Kidney (tissue), 14 donors: Measurements from ENCODE around the gene NFATC4. TPM values are rescaled to one million over a fixed set of nuclear protein-coding genes. Genes with fewer than 3 reads are reported as not detected.

ENCODE experiments used
- DNase-seq, 5 donors: peaks; one replicate each; pipeline ENCODE4 v3.0.0-alpha.2; 2013 to 2020
- FAIRE-seq: peaks from 2 replicates; lab custom pipeline; 2012; peaks lifted over from hg19 to GRCh38; lab: Jason Lieb, UNC
- H3K27ac ChIP-seq, 2 donors: one replicate each; pipeline ENCODE4 v1.7.0; 2013; ENCODE audit warnings: low read depth in 2 of 2, low read length in 2 of 2, inconsistent platforms in 1 of 2
- H3K27me3 ChIP-seq: one replicate; pipeline ENCODE4 v1.7.1; 2013; ENCODE audit warnings: low read length, inconsistent platforms; ENCODE audit not compliant: control insufficient read depth, insufficient read depth
- H3K36me3 ChIP-seq, 3 donors: one replicate each; pipeline versions ENCODE4 v1.7.0 to v1.7.1; 2013; ENCODE audit warnings: low read length in 3 of 3, control low read depth in 1 of 3, inconsistent platforms in 1 of 3; ENCODE audit not compliant: insufficient read depth in 3 of 3, control insufficient read depth in 2 of 3
- H3K4me1 ChIP-seq, 3 donors: one replicate each; pipeline versions ENCODE4 v1.7.0 to v1.7.1; 2013; ENCODE audit warnings: low read length in 3 of 3, inconsistent platforms in 1 of 3, low read depth in 1 of 3; ENCODE audit not compliant: control insufficient read depth in 2 of 3, insufficient read depth in 2 of 3
- H3K4me3 ChIP-seq, 3 donors: one replicate each; pipeline versions ENCODE4 v1.7.0 to v1.8.1; 2013; ENCODE audit warnings: low read length in 3 of 3, control low read depth in 1 of 3, inconsistent platforms in 1 of 3
- H3K9ac ChIP-seq, 3 donors: one replicate each; pipeline versions ENCODE4 v1.7.0 to v1.7.1; 2013; ENCODE audit warnings: low read length in 3 of 3, control low read depth in 1 of 3, inconsistent platforms in 1 of 3
- H3K9me3 ChIP-seq, 3 donors: one replicate each; pipeline versions ENCODE4 v1.7.0 to v1.7.1; 2013; ENCODE audit warnings: low read length in 3 of 3, control low read depth in 1 of 3, inconsistent platforms in 1 of 3; ENCODE audit not compliant: control insufficient read depth in 2 of 3, insufficient read depth in 1 of 3
- CTCF ChIP-seq: IDR thresholded peaks from 3 replicates; pipeline ENCODE4 v1.5.1; 2012; ENCODE audit warnings: mild to moderate bottlenecking, moderate library complexity, borderline replicate concordance; ENCODE audit not compliant: insufficient read depth; ENCODE audit errors: extremely low read depth
- intact Hi-C: fragments of 100-400 bp; cut with DNase I; formaldehyde crosslinking; loops from one replicate; pipeline ENCODE4 v1.11.1; 2022
- polyA plus RNA-seq: library from polyadenylated mRNA; stranded (reverse); fragments of 350-450 nt; fragmentation: Illumina TruSeq; extraction: RNeasy Lipid Tissue Mini Kit (QIAGEN cat#74804); gene quantifications from one replicate; pipeline ENCODE4 v1.2.3, GENCODE V29; 2014; ENCODE audit warnings: low read depth, low replicate concordance; ENCODE audit not compliant: insufficient read depth
- total RNA-seq: library from RNA; stranded (reverse); fragmentation: NEBNext Ultra II Directional; extraction: Animal tissue kit (Norgen Biotek cat#: 25700); gene quantifications from one replicate; pipeline ENCODE4 v1.2.1, GENCODE V29; 2021
- donor health status: control.
- donor health status: control.
- donor health status: control.
- donor health status: control.
- donor health status: control.
- donor health status: DM: yes; HTN: yes; CAD: no.
- donor health status: Normal renal cell carcinoma (clear cell type).

The NFATC4 gene
- total and polyA plus RNA-seq, 2 donors from 2014 or later, result 38.9 to 45.3 TPM

GRCh38 chr14:24355009-24355408 is 13.0 kb upstream of the NFATC4 start:
- peaks cover 0 to 4% (median 0%) of the 10 kb centered on the region in 3 donors for H3K4me1 ChIP-seq
- DNase-seq (no peak), FAIRE-seq (no peak)
- no peak for TF ChIP-seq CTCF
- intact Hi-C loops, result no loop called here
- no peaks in the 10 kb centered on the region for H3K27me3 ChIP-seq
- H3K27ac ChIP-seq, result no peak overlapping the region
- H3K4me3 ChIP-seq, result no peak overlapping the region
- no peaks in the 10 kb centered on the region for H3K36me3 ChIP-seq
- H3K9ac ChIP-seq, result no peak overlapping the region
- H3K9me3 ChIP-seq, result no peaks in the 10 kb centered on the region

- DNase-seq (no peak), FAIRE-seq (no peak)
- Histone ChIP-seq H3K9ac (no peak overlapping the region), H3K36me3 (no peaks in the 10 kb centered on the region), H3K27ac (no peak overlapping the region), H3K4me1 (peaks cover 0 to 4% (median 0%) of the 10 kb centered on the region in 3 donors), H3K9me3 (no peaks in the 10 kb centered on the region), H3K4me3 (no peak overlapping the region), H3K27me3 (no peaks in the 10 kb centered on the region)
- no peak for TF ChIP-seq CTCF
- intact Hi-C loops, result no loop called here
Measured at GRCh38 chr14:24356208-24356607, 11.8 kb upstream of the NFATC4 start.

GRCh38 chr14:24360281-24360680 is 7.7 kb upstream of the NFATC4 start:
- Histone ChIP-seq H3K4me3 (no peak overlapping the region), H3K9me3 (no peaks in the 10 kb centered on the region), H3K4me1 (peaks cover 0 to under 1% (median 0%) of the 10 kb centered on the region in 3 donors), H3K27ac (no peak overlapping the region), H3K9ac (no peak overlapping the region), H3K36me3 (no peaks in the 10 kb centered on the region), H3K27me3 (no peaks in the 10 kb centered on the region)
- TF ChIP-seq CTCF, result no peak
- no peak for DNase-seq
- FAIRE-seq, result no peak
- intact Hi-C loops, result no loop called here

- no peaks in the 10 kb centered on the region for H3K27me3 ChIP-seq
- H3K9ac ChIP-seq, result no peak overlapping the region
- DNase-seq, result no peak
- intact Hi-C loops, result no loop called here
- no peak overlapping the region for H3K4me3 ChIP-seq
- H3K9me3 ChIP-seq, result no peaks in the 10 kb centered on the region
- H3K27ac ChIP-seq, result no peak overlapping the region
- no peaks in the 10 kb centered on the region for H3K36me3 ChIP-seq
- TF ChIP-seq CTCF, result no peak
- H3K4me1 ChIP-seq, result peaks cover 3 to 5% (median 4%) of the 10 kb centered on the region in 3 donors
- no peak for FAIRE-seq
Measured at GRCh38 chr14:24361326-24361725, 6.7 kb upstream of the NFATC4 start.
